ENCODE data around the gene GAS6.
"Not testable (repeated sequence)": the region's sequence is repeated elsewhere in the genome, so short reads cannot be mapped to it uniquely, and the experiment has no call there.

The GAS6 gene

GRCh38 chr13:113791226-113791625, 72.7 kb downstream of the GAS6 start:
- TF ChIP-seq OSR1 (CRISPR knock-in tag; IDR thresholded peaks at IDR 0.05) = no peak
- TF ChIP-seq ZNF8 (CRISPR knock-in tag; IDR thresholded peaks at IDR 0.05) = no peak
- TF ChIP-seq TOX (CRISPR knock-in tag; IDR thresholded peaks at IDR 0.05; ENCODE audit: borderline replicate concordance) = no peak
- TF ChIP-seq ESRRG (CRISPR knock-in tag; IDR thresholded peaks at IDR 0.05) = no peak
- no peak for TF ChIP-seq SNAI2 (CRISPR knock-in tag; IDR thresholded peaks at IDR 0.05)
- TF ChIP-seq ZFP30 (CRISPR knock-in tag; IDR thresholded peaks at IDR 0.05) = no peak
- TF ChIP-seq PATZ1 (CRISPR knock-in tag; IDR thresholded peaks at IDR 0.05; ENCODE audit: borderline replicate concordance) = no peak
- no peak for TF ChIP-seq ZFP3 (CRISPR knock-in tag; IDR thresholded peaks at IDR 0.05)
- no peak for TF ChIP-seq ARNTL (CRISPR knock-in tag; IDR thresholded peaks at IDR 0.05; ENCODE audit: borderline replicate concordance, low read depth)
- TF ChIP-seq TSHZ2 (CRISPR knock-in tag; IDR thresholded peaks at IDR 0.05) = no peak
- TF ChIP-seq CSDC2 (CRISPR knock-in tag; IDR thresholded peaks at IDR 0.05) = no peak
- TF ChIP-seq RARB (CRISPR knock-in tag; IDR thresholded peaks at IDR 0.05) = no peak
- TF ChIP-seq ZNF70 (CRISPR knock-in tag; IDR thresholded peaks at IDR 0.05) = no peak
- no peak for TF ChIP-seq PPARA (CRISPR knock-in tag; IDR thresholded peaks at IDR 0.05; ENCODE audit: borderline replicate concordance)
- TF ChIP-seq CSRNP3 (CRISPR knock-in tag; IDR thresholded peaks at IDR 0.05) = no peak
- TF ChIP-seq ISL1 (CRISPR knock-in tag; IDR thresholded peaks at IDR 0.05) = no peak
- no peak for ATAC-seq

GRCh38 chr13:113789931-113790330, 73.9 kb downstream of the GAS6 start:
- not testable (repeated sequence) for ATAC-seq

GRCh38 chr13:113789167-113789566, 74.7 kb downstream of the GAS6 start:
- ATAC-seq = no peak
- no peak for TF ChIP-seq RARB (CRISPR knock-in tag; IDR thresholded peaks at IDR 0.05)
- no peak for TF ChIP-seq ZNF70 (CRISPR knock-in tag; IDR thresholded peaks at IDR 0.05)

GRCh38 chr13:113788413-113789135, 75.3 kb downstream of the GAS6 start:
- TF ChIP-seq PATZ1 (CRISPR knock-in tag; IDR thresholded peaks at IDR 0.05; ENCODE audit: borderline replicate concordance) (no peak), TSHZ2 (CRISPR knock-in tag; IDR thresholded peaks at IDR 0.05) (no peak), ZFP30 (CRISPR knock-in tag; IDR thresholded peaks at IDR 0.05) (no peak), RARB (CRISPR knock-in tag; IDR thresholded peaks at IDR 0.05) (no peak), BACH2 (CRISPR knock-in tag; IDR thresholded peaks at IDR 0.05; ENCODE audit: borderline replicate concordance) (no peak)
- TF ChIP-seq, protein P1, sequence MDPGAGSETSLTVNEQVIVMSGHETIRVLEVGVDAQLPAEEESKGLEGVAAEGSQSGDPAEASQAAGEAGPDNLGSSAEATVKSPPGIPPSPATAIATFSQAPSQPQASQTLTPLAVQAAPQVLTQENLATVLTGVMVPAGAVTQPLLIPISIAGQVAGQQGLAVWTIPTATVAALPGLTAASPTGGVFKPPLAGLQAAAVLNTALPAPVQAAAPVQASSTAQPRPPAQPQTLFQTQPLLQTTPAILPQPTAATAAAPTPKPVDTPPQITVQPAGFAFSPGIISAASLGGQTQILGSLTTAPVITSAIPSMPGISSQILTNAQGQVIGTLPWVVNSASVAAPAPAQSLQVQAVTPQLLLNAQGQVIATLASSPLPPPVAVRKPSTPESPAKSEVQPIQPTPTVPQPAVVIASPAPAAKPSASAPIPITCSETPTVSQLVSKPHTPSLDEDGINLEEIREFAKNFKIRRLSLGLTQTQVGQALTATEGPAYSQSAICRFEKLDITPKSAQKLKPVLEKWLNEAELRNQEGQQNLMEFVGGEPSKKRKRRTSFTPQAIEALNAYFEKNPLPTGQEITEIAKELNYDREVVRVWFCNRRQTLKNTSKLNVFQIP (CRISPR knock-in tag; IDR thresholded peaks at IDR 0.05; ENCODE audit: borderline replicate concordance, low read depth) = no peak
- no peak for ATAC-seq

Measured in SK-N-SH treated with all-trans-retinoic acid at 6 μM for 48 hours (cell line).